Measurements from ENCODE around the gene PPP1R12B. TPM values are rescaled to one million over a fixed set of nuclear protein-coding genes. Genes with fewer than 3 reads are reported as not detected.
"Not testable (repeated sequence)": the region's sequence is repeated elsewhere in the genome, so short reads cannot be mapped to it uniquely, and the experiment has no call there.

Gene PPP1R12B
- total RNA-seq, 2 donors from 2014 or later: 18.2 to 33.0 TPM

GRCh38 chr1:202557662-202558061, 209.2 kb downstream of the PPP1R12B start:
- H3K4me3 ChIP-seq; H3K27me3 ChIP-seq; DNase-seq; H3K27ac ChIP-seq; H3K9me3 ChIP-seq; intact Hi-C loops (cut with DNase I); ATAC-seq; H3K36me3 ChIP-seq (replicated peaks in 1 of 2; ENCODE audit: insufficient read depth in 1 of 2, low read depth in 2 of 2): not testable (repeated sequence)
- peaks cover 28% of the 10 kb centered on the region for H3K4me1 ChIP-seq
- WGBS, 2 donors: 70 to 93% methylated on average over 1 of the region's 1 CpG

- Histone ChIP-seq H3K4me1 (peaks cover 5% of the 10 kb centered on the region), H3K27ac (no peak overlapping the region), H3K9me3 (no peaks in the 10 kb centered on the region), H3K27me3 (no peaks in the 10 kb centered on the region), H3K4me3 (no peak overlapping the region), H3K36me3 (replicated peaks in 1 of 2; ENCODE audit: insufficient read depth in 1 of 2, low read depth in 2 of 2) (peaks cover 0 to 4% of the 10 kb centered on the region in 2 donors)
- TF ChIP-seq CTCF (IDR thresholded peaks at IDR 0.05) (no peak), POLR2A (IDR thresholded peaks at IDR 0.05) (no peak)
- DNase-seq (no peak), ATAC-seq (no peak)
- intact Hi-C loops (cut with DNase I): no loop called here
- 82 to 88% methylated on average over 1 of the region's 1 CpG for WGBS, 2 donors
Observed at GRCh38 chr1:202561240-202561639, 212.7 kb downstream of the PPP1R12B start.

- no peak for ATAC-seq
- Histone ChIP-seq H3K4me1 (peaks cover under 1% of the 10 kb centered on the region), H3K36me3 (replicated peaks in 1 of 2; ENCODE audit: insufficient read depth in 1 of 2, low read depth in 2 of 2) (peaks cover 0 to 4% of the 10 kb centered on the region in 2 donors), H3K27ac (no peak overlapping the region), H3K9me3 (no peaks in the 10 kb centered on the region), H3K4me3 (no peak overlapping the region), H3K27me3 (no peaks in the 10 kb centered on the region)
- intact Hi-C loops (cut with DNase I): no loop called here
- DNase-seq: no peak
- WGBS, 2 donors: 91 to 97% methylated on average over 2 of the region's 2 CpGs
- TF ChIP-seq CTCF (IDR thresholded peaks at IDR 0.05) (no peak), POLR2A (IDR thresholded peaks at IDR 0.05) (no peak)
Observed at GRCh38 chr1:202561726-202562443, 213.4 kb downstream of the PPP1R12B start.

- no peaks in the 10 kb centered on the region for H3K9me3 ChIP-seq
- no peaks in the 10 kb centered on the region for H3K27me3 ChIP-seq
- no peak for DNase-seq
- no peak overlapping the region for H3K4me3 ChIP-seq
- H3K27ac ChIP-seq: no peak overlapping the region
- no peak for ATAC-seq
- H3K4me1 ChIP-seq: no peaks in the 10 kb centered on the region
- TF ChIP-seq POLR2A (IDR thresholded peaks at IDR 0.05): no peak
- no peak for TF ChIP-seq CTCF (IDR thresholded peaks at IDR 0.05)
- 90 to 93% methylated on average over 13 of the region's 13 CpGs for WGBS, 2 donors
- intact Hi-C loops (cut with DNase I): no loop called here
- H3K36me3 ChIP-seq (replicated peaks in 1 of 2; ENCODE audit: insufficient read depth in 1 of 2, low read depth in 2 of 2): peaks cover 0 to 4% of the 10 kb centered on the region in 2 donors
Observed at GRCh38 chr1:202562444-202563060, 214.1 kb downstream of the PPP1R12B start.

GRCh38 chr1:202563818-202564217, 215.3 kb downstream of the PPP1R12B start:
- no peaks in the 10 kb centered on the region for H3K27me3 ChIP-seq
- intact Hi-C loops (cut with DNase I): no loop called here
- ATAC-seq (no peak), DNase-seq (no peak)
- no peak overlapping the region for H3K4me3 ChIP-seq
- H3K27ac ChIP-seq: no peak overlapping the region
- TF ChIP-seq CTCF (IDR thresholded peaks at IDR 0.05) (no peak), POLR2A (IDR thresholded peaks at IDR 0.05) (no peak)
- H3K36me3 ChIP-seq (replicated peaks in 1 of 2; ENCODE audit: insufficient read depth in 1 of 2, low read depth in 2 of 2): peaks cover 0 to 4% of the 10 kb centered on the region in 2 donors
- no peaks in the 10 kb centered on the region for H3K4me1 ChIP-seq
- no peaks in the 10 kb centered on the region for H3K9me3 ChIP-seq
- 88 to 100% methylated on average over 1 of the region's 1 CpG for WGBS, 2 donors

Measured in body of pancreas (tissue), 4 donors.